Adrenal gland (tissue), 12 donors: Measurements from ENCODE around the gene NOS2. TPM values are rescaled to one million over a fixed set of nuclear protein-coding genes. Genes with fewer than 3 reads are reported as not detected.
A peak's percentile ranks its signal among the peaks of the same experiment; 100 is the strongest.

Experiments used
- DNase-seq, 7 donors: peaks; one replicate each; pipeline ENCODE4 v3.0.0-alpha.2; 2019 to 2020
- H3K27ac ChIP-seq, 5 donors: fragments of 200-600 bp; sonication (generic) in 4 of 5; 1 replicate in 3 of 5; 2 replicates in 2 of 5; pipeline versions ENCODE4 v1.5.1 to v1.8.0; 2016 to 2020; ENCODE audit warnings: mild to moderate bottlenecking in 1 of 5
- H3K27me3 ChIP-seq: fragments of 200-600 bp; 2 replicates; pipeline ENCODE4 v1.8.0; 2021
- H3K36me3 ChIP-seq, 2 donors: fragments of 200-600 bp; replicated peaks in 1 of 2; 1 replicate in 1 of 2; 2 replicates in 1 of 2; pipeline versions ENCODE4 v1.5.1 to v1.8.0; 2018 to 2022
- H3K4me1 ChIP-seq, 2 donors: fragments of 200-600 bp; replicated peaks in 1 of 2; 1 replicate in 1 of 2; 2 replicates in 1 of 2; pipeline versions ENCODE4 v1.5.1 to v1.8.0; 2018 to 2021
- H3K4me3 ChIP-seq, 4 donors: fragments of 200-600 bp; sonication (generic) in 3 of 4; one replicate each; pipeline ENCODE4 v1.5.1; 2016 to 2018
- H3K9me3 ChIP-seq, 3 donors: fragments of 200-600 bp; sonication (generic) in 1 of 3; replicated peaks in 1 of 3; 1 replicate in 2 of 3; 2 replicates in 1 of 3; pipeline versions ENCODE4 v1.5.1 to v1.8.0; 2016 to 2021
- POLR2A ChIP-seq, 2 donors: fragments of 450-650 bp; IDR thresholded peaks; one replicate each; pipeline ENCODE4 v1.6.1; 2017; ENCODE audit warnings: antibody characterized with exemption in 2 of 2, mild to moderate bottlenecking in 2 of 2, moderate library complexity in 1 of 2
- WGBS, 4 donors: extraction: QIAGEN DNeasy Blood & Tissue Kit in 2 of 4; methylation state at CpG; one replicate each; pipeline versions ENCODE4 v1.1.5 to v1.1.7; 2013 to 2017; 5-methylcytosine and 5-hydroxymethylcytosine counted together
- intact Hi-C, 2 donors: fragments of 100-400 bp; cut with DNase I; formaldehyde crosslinking; loops; one replicate each; pipeline versions ENCODE4 v1.14.1 to v1.15.0; 2022 to 2023
- polyA plus RNA-seq, 3 donors: library from polyadenylated mRNA; stranded (reverse); fragments of 200-250 nt in 2 of 3; fragments of 350-450 nt in 1 of 3; fragmentation: Illumina TruSeq in 1 of 3; extraction: RNeasy Lipid Tissue Mini Kit (QIAGEN cat#74804) in 1 of 3; gene quantifications; one replicate each; pipeline ENCODE4 v1.2.3, GENCODE V29; 2013 to 2014
- total RNA-seq, 9 donors: library from RNA; depleted of rRNA in 4 of 9; stranded (reverse); fragments of >200 nt in 4 of 9; fragments of 120-200 nt in 1 of 9; fragmentation: NEBNext Ultra II Directional in 1 of 9; extraction: Animal tissue kit (Norgen Biotek cat#: 25700) in 1 of 9; gene quantifications; one replicate each; pipeline versions ENCODE4 v1.1.0 to v1.2.4, GENCODE V29; 2013 to 2023
- TF ChIP-seq, protein P1 (sequence below), 6 experiments: fragments of 450-650 bp in 4 of 6; fragments of 200-600 bp in 2 of 6; sonication (generic) in 1 of 6; IDR thresholded peaks; 1 replicate in 5 of 6; 2 replicates in 1 of 6; pipeline versions ENCODE4 v1.5.1 to v1.8.0; 2016 to 2021; ENCODE audit warnings: antibody characterized with exemption in 6 of 6, mild to moderate bottlenecking in 2 of 6, moderate library complexity in 1 of 6
- donor health status: healthy with polysubstance abuse.
- donor health status: Bipolar disorder and iron deficiency.
- donor health status: DM: yes; HTN: yes; CAD: no.
- donor health status: DM: no; HTN: no; CAD: no.
- donor health status: DM: no; HTN: no; CAD: no.
- donor health status: DM: yes; HTN: yes; CAD: no.

The NOS2 gene
- total and polyA plus RNA-seq, 12 donors, result 0.17 to 3.3 (median 0.61) TPM

- intact Hi-C loops, result no loop called here
- H3K4me3 ChIP-seq, result no peak overlapping the region
- no peak for TF ChIP-seq POLR2A (IDR thresholded peaks at IDR 0.05)
- TF ChIP-seq, protein P1, sequence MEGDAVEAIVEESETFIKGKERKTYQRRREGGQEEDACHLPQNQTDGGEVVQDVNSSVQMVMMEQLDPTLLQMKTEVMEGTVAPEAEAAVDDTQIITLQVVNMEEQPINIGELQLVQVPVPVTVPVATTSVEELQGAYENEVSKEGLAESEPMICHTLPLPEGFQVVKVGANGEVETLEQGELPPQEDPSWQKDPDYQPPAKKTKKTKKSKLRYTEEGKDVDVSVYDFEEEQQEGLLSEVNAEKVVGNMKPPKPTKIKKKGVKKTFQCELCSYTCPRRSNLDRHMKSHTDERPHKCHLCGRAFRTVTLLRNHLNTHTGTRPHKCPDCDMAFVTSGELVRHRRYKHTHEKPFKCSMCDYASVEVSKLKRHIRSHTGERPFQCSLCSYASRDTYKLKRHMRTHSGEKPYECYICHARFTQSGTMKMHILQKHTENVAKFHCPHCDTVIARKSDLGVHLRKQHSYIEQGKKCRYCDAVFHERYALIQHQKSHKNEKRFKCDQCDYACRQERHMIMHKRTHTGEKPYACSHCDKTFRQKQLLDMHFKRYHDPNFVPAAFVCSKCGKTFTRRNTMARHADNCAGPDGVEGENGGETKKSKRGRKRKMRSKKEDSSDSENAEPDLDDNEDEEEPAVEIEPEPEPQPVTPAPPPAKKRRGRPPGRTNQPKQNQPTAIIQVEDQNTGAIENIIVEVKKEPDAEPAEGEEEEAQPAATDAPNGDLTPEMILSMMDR (IDR thresholded peaks at IDR 0.05), result no peak
- peak in 1 of 7 donors; percentile 13 for DNase-seq
- no peaks in the 10 kb centered on the region for H3K9me3 ChIP-seq
- H3K36me3 ChIP-seq, result no peaks in the 10 kb centered on the region
- H3K27me3 ChIP-seq, result no peaks in the 10 kb centered on the region
- peak overlapping the region in 1 of 5 donors; percentile 15 for H3K27ac ChIP-seq
- WGBS, 4 donors, result 75 to 84% (median 82%) methylated on average over 7 to 9 of the region's 9 CpGs
- no peaks in the 10 kb centered on the region for H3K4me1 ChIP-seq
Observed at GRCh38 chr17:27783440-27784350, 16.6 kb downstream of the NOS2 start.

- Histone ChIP-seq H3K9me3 (no peaks in the 10 kb centered on the region), H3K27me3 (no peaks in the 10 kb centered on the region), H3K4me3 (no peak overlapping the region), H3K4me1 (peaks cover 0 to 4% of the 10 kb centered on the region in 2 donors), H3K36me3 (no peaks in the 10 kb centered on the region), H3K27ac (peak overlapping the region in 1 of 5 donors; percentile 15)
- intact Hi-C loops, result no loop called here
- TF ChIP-seq, protein P1 (IDR thresholded peaks at IDR 0.05), result no peak
- TF ChIP-seq POLR2A (IDR thresholded peaks at IDR 0.05), result no peak
- WGBS, 4 donors, result 61 to 76% (median 67%) methylated on average over 5 to 7 of the region's 7 CpGs
- DNase-seq, result peak in 4 of 7 donors; percentile 39 to 79 (median 44)
Observed at GRCh38 chr17:27782791-27783206, 17.5 kb downstream of the NOS2 start.

DNA sequence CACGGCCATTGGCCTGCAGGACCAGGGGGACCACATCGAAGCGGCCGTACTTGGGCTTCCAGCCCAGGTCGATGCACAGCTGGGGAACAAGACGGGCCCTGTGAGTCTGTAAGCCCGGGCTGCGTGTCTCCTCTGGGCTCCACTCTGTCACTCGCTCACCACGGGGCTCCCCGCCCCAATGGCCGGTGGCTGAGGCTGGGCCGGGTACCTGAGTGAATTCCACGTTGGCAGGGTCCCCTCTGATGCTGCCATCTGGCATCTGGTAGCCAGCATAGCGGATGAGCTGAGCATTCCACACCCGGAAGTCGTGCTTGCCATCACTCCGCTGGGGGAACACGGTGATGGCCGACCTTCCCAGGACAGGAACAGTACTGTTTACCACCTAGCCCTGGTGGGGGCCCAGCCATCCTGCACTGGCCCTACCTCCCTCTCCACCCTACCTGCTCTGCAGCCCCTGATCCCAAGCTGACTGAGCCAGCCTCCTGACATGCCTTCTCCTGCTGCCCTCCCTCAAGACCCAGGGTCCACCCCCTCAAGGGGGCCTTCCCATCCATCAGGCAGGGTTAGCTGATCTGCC lies 19.4 kb downstream of the NOS2 start:
- Histone ChIP-seq H3K36me3 (no peaks in the 10 kb centered on the region), H3K4me3 (no peak overlapping the region), H3K27ac (no peak overlapping the region), H3K27me3 (no peaks in the 10 kb centered on the region), H3K9me3 (no peaks in the 10 kb centered on the region), H3K4me1 (peaks cover 0 to 4% of the 10 kb centered on the region in 2 donors)
- DNase-seq, result no peak
- intact Hi-C loops, result no loop called here
- 91 to 97% (median 93%) methylated on average over 4 to 20 of the region's 20 CpGs for WGBS, 4 donors
- TF ChIP-seq, protein P1 (IDR thresholded peaks at IDR 0.05), result no peak
- no peak for TF ChIP-seq POLR2A (IDR thresholded peaks at IDR 0.05)

DNA sequence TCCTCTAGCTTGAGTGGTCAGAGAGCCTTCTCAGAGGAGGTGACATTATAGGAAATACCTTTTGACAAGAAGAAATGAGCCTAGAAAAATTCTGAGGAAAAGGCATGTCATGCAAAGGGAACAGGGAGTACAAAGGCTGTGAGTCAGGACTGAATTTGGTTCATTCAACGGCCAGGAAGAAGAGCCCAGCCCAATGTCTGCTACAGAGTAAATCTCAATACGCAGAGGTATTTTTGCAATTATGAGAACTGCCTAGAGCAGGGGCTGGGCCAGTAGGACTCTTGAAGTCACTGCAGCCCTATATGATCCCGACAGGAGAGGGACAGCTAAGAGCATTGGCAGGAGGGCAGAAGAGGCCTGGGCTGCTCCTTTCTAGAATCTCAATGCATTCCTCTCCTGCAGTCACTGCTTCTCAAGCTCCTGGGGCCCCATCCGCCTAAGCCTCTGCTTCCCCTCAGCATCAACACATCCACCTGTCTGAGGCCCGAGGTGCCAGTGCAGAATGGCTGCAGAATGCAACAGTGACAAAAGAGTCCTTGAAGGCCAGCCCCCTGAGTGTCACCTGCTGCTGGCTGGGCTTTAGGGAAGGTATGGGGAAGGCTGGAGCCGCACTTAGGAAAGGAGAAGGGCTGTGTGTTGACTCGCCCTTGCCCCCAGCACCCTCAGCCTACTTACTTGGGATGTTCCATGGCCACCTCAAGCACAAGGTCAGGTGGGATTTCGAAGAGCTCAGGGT lies 20.1 kb downstream of the NOS2 start:
- TF ChIP-seq, protein P1 (IDR thresholded peaks at IDR 0.05), result no peak
- no peak for TF ChIP-seq POLR2A (IDR thresholded peaks at IDR 0.05)
- Histone ChIP-seq H3K9me3 (no peaks in the 10 kb centered on the region), H3K27ac (no peak overlapping the region), H3K4me1 (peaks cover 0 to 4% of the 10 kb centered on the region in 2 donors), H3K36me3 (no peaks in the 10 kb centered on the region), H3K4me3 (no peak overlapping the region), H3K27me3 (no peaks in the 10 kb centered on the region)
- DNase-seq, result no peak
- intact Hi-C loops, result no loop called here
- WGBS, 4 donors, result 79 to 88% (median 81%) methylated on average over 5 to 8 of the region's 8 CpGs
